H1 (cell line): ENCODE data around the gene UBE4B. TPM values are rescaled to one million over a fixed set of nuclear protein-coding genes. Genes with fewer than 3 reads are reported as not detected.

ENCODE experiments used
- CTCF ChIA-PET: fragments of 300-600 bp; sonication (Branson Sonifier 250); formaldehyde crosslinking; loops from one replicate; lab custom pipeline; 2021; ENCODE audit not compliant: partially characterized antibody; lab: Charles Lee
- POLR2A ChIA-PET: fragments of 300-600 bp; sonication (Branson Sonifier 250); formaldehyde crosslinking; loops from one replicate; lab custom pipeline; 2021; ENCODE audit warnings: inconsistent platforms; ENCODE audit not compliant: partially characterized antibody; lab: Charles Lee
- DNase-seq, 2 experiments: peaks; one replicate each; pipeline versions ENCODE4 v3.0.0 to v3.0.0-alpha.2; 2010 to 2022; ENCODE audit warnings: low spot score in 2 of 2, low read depth in 1 of 2, mixed read lengths in 1 of 2
- FAIRE-seq: peaks from 2 replicates; lab custom pipeline; 2011; peaks lifted over from hg19 to GRCh38; lab: Jason Lieb, UNC
- H2AFZ ChIP-seq: 2 replicates; pipeline ENCODE4 v1.8.1; 2012; ENCODE audit warnings: low read length, inconsistent platforms
- H2AK5ac ChIP-seq: 2 replicates; pipeline ENCODE4 v1.6.1; 2013; ENCODE audit warnings: low read depth, low read length
- H2BK120ac ChIP-seq: replicated peaks from 2 replicates; pipeline ENCODE3; 2013; ENCODE audit warnings: low read depth, low read length, inconsistent platforms
- H2BK12ac ChIP-seq: 2 replicates; pipeline ENCODE4 v1.6.1; 2013; ENCODE audit warnings: low read depth, low read length
- H2BK15ac ChIP-seq: 2 replicates; pipeline ENCODE4 v1.6.1; 2013; ENCODE audit warnings: low read length
- H2BK20ac ChIP-seq: 2 replicates; pipeline ENCODE4 v1.6.1; 2013; ENCODE audit warnings: low read length
- H2BK5ac ChIP-seq: 2 replicates; pipeline ENCODE4 v1.6.1; 2013; ENCODE audit warnings: low read depth, low read length
- H3K14ac ChIP-seq: 2 replicates; pipeline ENCODE4 v1.6.1; 2013; ENCODE audit warnings: inconsistent platforms; ENCODE audit not compliant: insufficient read length
- H3K18ac ChIP-seq: 2 replicates; pipeline ENCODE4 v1.6.1; 2013; ENCODE audit warnings: low read length; ENCODE audit errors: extremely low read depth
- H3K23ac ChIP-seq: 2 replicates; pipeline ENCODE4 v1.6.1; 2013; ENCODE audit warnings: inconsistent platforms; ENCODE audit not compliant: insufficient read length
- H3K23me2 ChIP-seq: 2 replicates; pipeline ENCODE4 v1.6.1; 2013; ENCODE audit warnings: low read depth, low read length
- H3K27ac ChIP-seq: 2 replicates; pipeline ENCODE4 v1.6.1; 2011; ENCODE audit warnings: low read depth, low read length, inconsistent platforms
- H3K27me3 ChIP-seq, 4 experiments: replicated peaks in 1 of 4; 1 replicate in 1 of 4; 2 replicates in 3 of 4; pipeline versions ENCODE4 v1.6.1 to v1.8.1; 2011 to 2013; ENCODE audit warnings: low read length in 3 of 4, mild to moderate bottlenecking in 3 of 4, inconsistent platforms in 2 of 4, mixed read lengths in 2 of 4, moderate library complexity in 1 of 4; ENCODE audit not compliant: control insufficient read depth in 3 of 4, insufficient read depth in 3 of 4; ENCODE audit errors: extremely low read depth in 1 of 4
- H3K36me3 ChIP-seq, 4 experiments: 2 replicates each; pipeline versions ENCODE4 v1.6.1 to v1.8.1; 2011 to 2013; ENCODE audit warnings: mild to moderate bottlenecking in 4 of 4, low read length in 3 of 4, moderate library complexity in 2 of 4, control low read depth in 1 of 4, inconsistent platforms in 1 of 4; ENCODE audit not compliant: insufficient read depth in 4 of 4, control insufficient read depth in 2 of 4
- H3K4ac ChIP-seq: replicated peaks from 2 replicates; pipeline ENCODE3; 2013; ENCODE audit warnings: low read length, low read depth, mixed read lengths, inconsistent platforms; ENCODE audit not compliant: insufficient read length
- H3K4me1 ChIP-seq, 4 experiments: replicated peaks in 1 of 4; 1 replicate in 1 of 4; 2 replicates in 3 of 4; pipeline versions ENCODE4 v1.6.1 to v1.8.1; 2011 to 2013; ENCODE audit warnings: low read length in 3 of 4, inconsistent platforms in 2 of 4, mixed read lengths in 1 of 4; ENCODE audit not compliant: insufficient read depth in 4 of 4, control insufficient read depth in 3 of 4
- H3K4me2 ChIP-seq, 2 experiments: 2 replicates each; pipeline versions ENCODE4 v1.6.1 to v1.8.1; 2011 to 2013; ENCODE audit warnings: low read depth in 2 of 2, low read length in 2 of 2, control low read depth in 1 of 2, inconsistent platforms in 1 of 2, mild to moderate bottlenecking in 1 of 2; ENCODE audit not compliant: insufficient read depth in 1 of 2
- H3K4me3 ChIP-seq, 4 experiments: fragments of 200-600, 300-600 bp in 1 of 4; sonication (generic), shearing (Covaris generic), sonication (Bioruptor Twin) in 1 of 4; 2 replicates each; pipeline versions ENCODE4 v1.5.1 to v1.8.1; 2011 to 2016; ENCODE audit warnings: low read length in 4 of 4, low read depth in 3 of 4, control low read depth in 2 of 4, inconsistent platforms in 2 of 4, mild to moderate bottlenecking in 2 of 4, mixed read lengths in 1 of 4, moderate library complexity in 1 of 4; ENCODE audit not compliant: insufficient read depth in 2 of 4; ENCODE audit errors: extremely low read depth in 1 of 4
- H3K56ac ChIP-seq: replicated peaks from 2 replicates; pipeline ENCODE3; 2013; ENCODE audit warnings: low read depth, mild to moderate bottlenecking, mixed read lengths, low read length, inconsistent platforms; ENCODE audit not compliant: insufficient read length
- H3K79me1 ChIP-seq: 2 replicates; pipeline ENCODE4 v1.6.1; 2013; ENCODE audit warnings: low read depth, low read length, control low read depth
- H3K79me2 ChIP-seq, 2 experiments: 2 replicates each; pipeline versions ENCODE4 v1.6.1 to v1.8.1; 2012 to 2013; ENCODE audit warnings: low read length in 2 of 2, mild to moderate bottlenecking in 2 of 2, inconsistent platforms in 1 of 2; ENCODE audit not compliant: insufficient read depth in 2 of 2, control insufficient read depth in 1 of 2
- H3K9ac ChIP-seq, 4 experiments: replicated peaks in 1 of 4; 1 replicate in 1 of 4; 2 replicates in 3 of 4; pipeline versions ENCODE4 v1.6.1 to v1.8.1; 2011 to 2013; ENCODE audit warnings: low read depth in 3 of 4, low read length in 3 of 4, control low read depth in 2 of 4, mild to moderate bottlenecking in 2 of 4, moderate library complexity in 2 of 4, inconsistent platforms in 1 of 4; ENCODE audit errors: extremely low read depth in 1 of 4
- H3K9me3 ChIP-seq, 2 experiments: 2 replicates each; pipeline versions ENCODE4 v1.6.1 to v1.8.1; 2012 to 2013; ENCODE audit warnings: mild to moderate bottlenecking in 2 of 2, moderate library complexity in 2 of 2, control low read depth in 1 of 2, inconsistent platforms in 1 of 2, low read depth in 1 of 2, low read length in 1 of 2, mixed read lengths in 1 of 2; ENCODE audit not compliant: insufficient read depth in 2 of 2
- H4K20me1 ChIP-seq, 2 experiments: replicated peaks in 1 of 2; 2 replicates each; pipeline versions ENCODE3 to v1.8.1; 2011 to 2013; ENCODE audit warnings: inconsistent platforms in 2 of 2, low read length in 2 of 2, mild to moderate bottlenecking in 1 of 2; ENCODE audit not compliant: insufficient read depth in 2 of 2, control insufficient read depth in 1 of 2
- H4K5ac ChIP-seq: 2 replicates; pipeline ENCODE4 v1.6.1; 2013; ENCODE audit warnings: low read length, low read depth, mixed read lengths, inconsistent platforms; ENCODE audit not compliant: insufficient read length
- H4K8ac ChIP-seq: 2 replicates; pipeline ENCODE4 v1.8.0; 2013; ENCODE audit warnings: mild to moderate bottlenecking, moderate library complexity, low read length, inconsistent platforms; ENCODE audit not compliant: insufficient read depth; ENCODE audit errors: extremely low read depth
- H4K91ac ChIP-seq: replicated peaks from 2 replicates; pipeline ENCODE3; 2013; ENCODE audit warnings: low read length, mixed read lengths, inconsistent platforms; ENCODE audit not compliant: insufficient read length
- KDM1A ChIP-seq: fragments of 200-600, 300-600 bp; sonication (generic); IDR thresholded peaks from 2 replicates; pipeline ENCODE4 v1.7.1; 2016; ENCODE audit warnings: mild to moderate bottlenecking, low read length, borderline replicate concordance
- KDM4A ChIP-seq: IDR thresholded peaks from one replicate; pipeline ENCODE4 v1.7.1; 2012; ENCODE audit warnings: low read depth, mild to moderate bottlenecking, moderate library complexity, low read length, inconsistent platforms; ENCODE audit not compliant: severe bottlenecking
- NRF1 ChIP-seq: IDR thresholded peaks from 2 replicates; pipeline ENCODE4 v1.6.1; 2011; ENCODE audit warnings: mild to moderate bottlenecking, low read depth, low read length, improper control_type of control experiment
- RXRA ChIP-seq: IDR thresholded peaks from 2 replicates; pipeline ENCODE4 v1.6.1; 2011; ENCODE audit warnings: low read depth, mild to moderate bottlenecking, low read length, moderate library complexity; ENCODE audit not compliant: insufficient read depth
- SIX5 ChIP-seq: IDR thresholded peaks from 2 replicates; pipeline ENCODE4 v1.6.1; 2011; ENCODE audit warnings: mild to moderate bottlenecking, low read depth, low read length
- SP2 ChIP-seq: IDR thresholded peaks from 2 replicates; pipeline ENCODE4 v1.6.1; 2012; ENCODE audit warnings: mild to moderate bottlenecking, low read length, inconsistent platforms
- TBP ChIP-seq: IDR thresholded peaks from 2 replicates; pipeline ENCODE4 v1.6.1; 2011; ENCODE audit warnings: low read depth, low read length, improper control_type of control experiment
- TEAD4 ChIP-seq: IDR thresholded peaks from 2 replicates; pipeline ENCODE4 v1.6.1; 2012; ENCODE audit warnings: low read depth, low read length, inconsistent platforms, mixed read lengths
- WGBS, 2 experiments: shearing (Covaris generic) in 1 of 2; methylation state at CpG; one replicate each; pipeline versions ENCODE4 v1.1.6 to v1.1.7; 2013 to 2015; ENCODE audit warnings: low lambda C conversion rate in 2 of 2, mixed read lengths in 2 of 2, inconsistent platforms in 1 of 2, low coverage in 1 of 2, missing lambda C conversion rate in 1 of 2; ENCODE audit not compliant: insufficient replicate concordance in 2 of 2, insufficient coverage in 1 of 2, insufficient read length in 1 of 2; ENCODE audit errors: extremely low coverage in 1 of 2, missing lambda C conversion rate in 1 of 2; 5-methylcytosine and 5-hydroxymethylcytosine counted together
- polyA plus RNA-seq, 7 experiments: library from polyadenylated mRNA; depleted of rRNA in 3 of 7; stranded (reverse) in 5 of 7; unstranded in 2 of 7; fragments of >200 nt in 5 of 7; fragments of 200-250 nt in 2 of 7; gene quantifications; 1 replicate in 5 of 7; 2 replicates in 1 of 7; 4 replicates in 1 of 7; pipeline versions ENCODE4 v1.2.1 to v1.2.3, GENCODE V29; 2011 to 2013; ENCODE audit warnings: missing spikeins in 2 of 7, mixed read lengths in 2 of 7
- total RNA-seq: library from RNA; stranded (reverse); fragmentation: NEBNext Ultra II Directional; extraction: Animal tissue kit (Norgen Biotek cat#: 25700); gene quantifications from 2 replicates; pipeline ENCODE4 v1.2.1, GENCODE V29; 2021
- TF ChIP-seq, protein P1 (sequence below): IDR thresholded peaks from 2 replicates; pipeline ENCODE4 v1.6.1; 2012; ENCODE audit warnings: low read length, inconsistent platforms
- TF ChIP-seq, protein P2 (sequence below): IDR thresholded peaks from 2 replicates; pipeline ENCODE4 v1.6.1; 2012; ENCODE audit warnings: inconsistent platforms

UBE4B gene
- total and polyA plus RNA-seq, 2 of the 8 experiments (the other 6 are each of a cell fraction or from before 2014, with no cell fraction given) = 24.5 to 90.1 TPM

DNA sequence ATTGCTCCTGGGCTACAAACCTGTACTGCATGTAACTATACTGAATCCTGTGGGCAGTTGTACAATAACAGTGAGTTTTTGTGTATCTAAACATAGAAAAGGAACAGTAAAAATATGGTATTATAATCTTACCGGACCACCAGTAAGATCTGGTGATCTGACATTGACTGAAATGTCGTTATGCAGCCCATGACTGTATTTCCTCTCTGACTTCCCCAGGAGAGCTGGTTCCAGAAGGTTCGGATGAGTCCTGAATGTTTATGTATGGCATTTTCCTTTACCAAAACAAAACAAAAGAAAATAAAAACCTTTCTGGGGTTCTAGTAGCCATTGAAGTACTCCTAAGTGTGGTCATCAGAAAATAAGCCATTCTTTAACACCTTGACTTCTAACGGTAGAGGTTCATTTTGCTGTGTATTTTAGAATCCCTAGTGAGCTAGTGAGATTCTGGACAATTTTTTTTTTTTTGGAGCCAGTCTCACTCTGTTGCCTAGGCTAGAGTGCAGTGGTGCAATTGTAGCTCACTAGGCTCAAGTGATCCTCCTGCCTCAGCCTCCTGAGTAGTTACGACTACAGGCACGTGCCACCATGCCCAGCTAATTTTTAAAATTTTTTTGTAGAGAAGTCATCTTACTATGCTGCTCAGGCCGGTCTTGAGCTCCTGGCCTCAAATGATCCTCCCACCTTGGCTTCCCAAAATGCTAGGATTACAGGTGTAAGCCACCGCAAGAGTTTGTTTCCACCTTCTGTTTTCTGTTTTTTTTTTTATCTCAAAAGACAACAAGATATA is 27.7 kb downstream of the UBE4B start:
- Histone ChIP-seq H4K5ac (no peak overlapping the region), H3K27ac (no peak overlapping the region), H3K79me2 (peaks cover 0 to 71% of the 10 kb centered on the region in 2 experiments; a peak in 3 of 4 replicates), H3K4me2 (no peak overlapping the region), H3K4me1 (peaks cover 2 to 8% (median 4%) of the 10 kb centered on the region in 4 experiments; a peak in 4 of 7 replicates), H3K56ac (no peak overlapping the region), H2BK12ac (no peak overlapping the region), H3K23ac (no peak overlapping the region), H3K4ac (no peak overlapping the region), H3K14ac (no peak overlapping the region), H4K20me1 (peaks cover 5 to 14% of the 10 kb centered on the region in 2 experiments), H3K4me3 (no peak overlapping the region), H4K91ac (no peak overlapping the region), H3K27me3 (no peaks in the 10 kb centered on the region), H4K8ac (no peak overlapping the region), H2BK20ac (no peak overlapping the region), H2BK5ac (no peak overlapping the region), H3K36me3 (no peaks in the 10 kb centered on the region), H3K23me2 (no peaks in the 10 kb centered on the region), H3K9ac (no peak overlapping the region), H2AK5ac (no peak overlapping the region), H2BK15ac (no peak overlapping the region), H3K9me3 (no peaks in the 10 kb centered on the region), H2AFZ (no peak overlapping the region), H2BK120ac (no peak overlapping the region), H3K18ac (no peak overlapping the region), H3K79me1 (peaks cover 13% of the 10 kb centered on the region)
- DNase-seq = no peak
- 92% methylated on average over 8 of the region's 8 CpGs; no CpG with 5 or more reads in 1 of the 2 experiments for WGBS, 2 experiments
- ChIA-PET CTCF (interaction anchor here (0.6 to 1.8 kb wide), 4 partner anchors 12 to 1744 kb away, joined by 3 to 5 read pairs (median 3); no protein-coding TSS in a partner anchor), POLR2A (no interaction called here)
- FAIRE-seq = no peak
- TF ChIP-seq KDM1A (no peak), NRF1 (no peak), KDM4A (no peak), SIX5 (no peak), TEAD4 (no peak), SP2 (no peak), RXRA (no peak), TBP (no peak)
- TF ChIP-seq, protein P1, sequence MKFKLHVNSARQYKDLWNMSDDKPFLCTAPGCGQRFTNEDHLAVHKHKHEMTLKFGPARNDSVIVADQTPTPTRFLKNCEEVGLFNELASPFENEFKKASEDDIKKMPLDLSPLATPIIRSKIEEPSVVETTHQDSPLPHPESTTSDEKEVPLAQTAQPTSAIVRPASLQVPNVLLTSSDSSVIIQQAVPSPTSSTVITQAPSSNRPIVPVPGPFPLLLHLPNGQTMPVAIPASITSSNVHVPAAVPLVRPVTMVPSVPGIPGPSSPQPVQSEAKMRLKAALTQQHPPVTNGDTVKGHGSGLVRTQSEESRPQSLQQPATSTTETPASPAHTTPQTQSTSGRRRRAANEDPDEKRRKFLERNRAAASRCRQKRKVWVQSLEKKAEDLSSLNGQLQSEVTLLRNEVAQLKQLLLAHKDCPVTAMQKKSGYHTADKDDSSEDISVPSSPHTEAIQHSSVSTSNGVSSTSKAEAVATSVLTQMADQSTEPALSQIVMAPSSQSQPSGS = no peak
- TF ChIP-seq, protein P2, sequence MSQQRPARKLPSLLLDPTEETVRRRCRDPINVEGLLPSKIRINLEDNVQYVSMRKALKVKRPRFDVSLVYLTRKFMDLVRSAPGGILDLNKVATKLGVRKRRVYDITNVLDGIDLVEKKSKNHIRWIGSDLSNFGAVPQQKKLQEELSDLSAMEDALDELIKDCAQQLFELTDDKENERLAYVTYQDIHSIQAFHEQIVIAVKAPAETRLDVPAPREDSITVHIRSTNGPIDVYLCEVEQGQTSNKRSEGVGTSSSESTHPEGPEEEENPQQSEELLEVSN = no peak
